ENCODE data around the gene KRTAP10-2.
"Not testable (repeated sequence)": the region's sequence is repeated elsewhere in the genome, so short reads cannot be mapped to it uniquely, and the experiment has no call there.

Gene KRTAP10-2

GRCh38 chr21:44514218-44514520, 37.1 kb downstream of the KRTAP10-2 start:
- DNase-seq (ENCODE audit: low read depth in 2 of 2) = no peak

- no peak for DNase-seq (ENCODE audit: low read depth in 2 of 2)
Observed at GRCh38 chr21:44513389-44514217, 37.7 kb downstream of the KRTAP10-2 start.

DNA sequence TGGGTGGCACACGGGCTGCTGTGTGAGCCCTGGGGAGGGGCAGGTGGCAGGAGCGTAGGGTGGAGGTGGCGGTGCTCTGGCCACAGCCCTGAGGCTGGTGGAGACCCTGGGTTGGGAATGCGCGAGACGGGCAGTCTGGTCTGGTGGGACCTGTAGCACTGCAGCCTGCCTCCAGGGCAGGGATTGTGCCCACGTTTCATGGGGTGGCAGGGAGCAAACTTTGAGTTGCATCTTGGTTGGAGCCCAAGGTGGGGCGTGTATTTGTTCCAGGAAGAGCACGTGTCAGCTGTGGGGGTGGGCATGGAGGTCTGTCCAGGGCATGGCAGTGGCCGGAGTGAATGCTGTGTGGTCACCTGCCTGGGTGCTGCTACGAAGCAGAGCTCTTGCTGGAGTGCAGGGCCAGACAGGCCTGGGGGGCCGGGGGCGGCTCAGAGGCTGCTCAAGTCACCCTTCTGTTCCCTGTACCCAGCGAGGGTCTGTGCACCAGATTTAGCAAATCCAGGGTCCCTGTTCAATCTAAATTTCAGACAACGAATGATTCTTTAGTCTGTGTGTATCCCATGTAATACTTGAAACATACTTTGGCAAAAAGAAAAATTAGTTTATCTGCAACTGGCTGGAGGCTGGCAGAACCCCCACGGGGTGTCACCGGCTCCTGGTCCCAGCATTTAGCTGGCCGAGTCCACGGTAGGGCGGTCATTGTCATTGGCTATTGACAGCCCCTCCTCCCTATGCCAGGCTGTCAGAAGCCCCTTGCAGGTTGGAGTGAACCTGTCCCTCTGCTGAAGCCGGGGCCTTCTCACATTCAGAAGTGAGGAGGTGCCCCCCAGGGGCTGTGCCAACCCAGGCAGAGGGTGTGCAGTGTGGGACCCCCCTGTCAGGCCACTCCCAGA, 38.6 kb downstream of the KRTAP10-2 start:
- no peak for DNase-seq (ENCODE audit: low read depth in 2 of 2)

GRCh38 chr21:44511938-44512275, 39.4 kb downstream of the KRTAP10-2 start:
- DNase-seq (ENCODE audit: low read depth in 2 of 2) = no peak

DNA sequence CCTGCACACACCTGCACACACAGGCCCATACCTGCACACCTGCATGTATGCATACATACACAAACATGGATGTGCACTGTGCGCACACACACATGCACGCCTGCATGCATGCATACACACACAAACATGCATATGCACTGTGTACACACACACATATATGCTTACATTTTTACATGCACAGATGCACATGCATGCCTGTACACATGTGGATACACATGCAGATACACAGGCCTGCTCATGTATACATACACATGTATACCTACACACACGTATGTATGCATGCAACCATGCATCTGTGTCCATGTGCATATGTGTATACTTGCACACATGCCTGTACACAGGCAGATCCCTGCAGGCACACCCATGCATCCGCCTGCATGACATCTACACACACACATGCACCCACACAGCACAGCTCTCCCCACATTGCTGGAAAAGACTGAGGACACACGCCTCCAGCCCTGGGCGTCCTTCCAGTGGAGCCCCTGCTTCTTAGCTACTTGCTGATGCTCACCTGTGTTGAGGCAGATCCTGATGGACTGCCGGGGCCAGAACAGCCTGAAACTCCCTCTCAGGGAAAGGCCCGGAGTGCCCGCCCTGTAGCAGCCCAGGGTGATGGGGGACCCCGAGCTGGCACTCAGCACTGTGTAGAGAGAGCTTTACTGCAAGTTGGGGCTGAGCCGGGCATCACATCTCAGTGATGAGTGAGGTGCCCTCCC, 39.9 kb downstream of the KRTAP10-2 start:
- no peak for DNase-seq (ENCODE audit: low read depth in 2 of 2)

- peak; percentile 62 to 66 for DNase-seq (ENCODE audit: low read depth in 2 of 2)
Observed at GRCh38 chr21:44510508-44511218, 40.6 kb downstream of the KRTAP10-2 start.

- no peak for DNase-seq (ENCODE audit: low read depth in 2 of 2)
Observed at GRCh38 chr21:44510109-44510507, 41.2 kb downstream of the KRTAP10-2 start.

DNA sequence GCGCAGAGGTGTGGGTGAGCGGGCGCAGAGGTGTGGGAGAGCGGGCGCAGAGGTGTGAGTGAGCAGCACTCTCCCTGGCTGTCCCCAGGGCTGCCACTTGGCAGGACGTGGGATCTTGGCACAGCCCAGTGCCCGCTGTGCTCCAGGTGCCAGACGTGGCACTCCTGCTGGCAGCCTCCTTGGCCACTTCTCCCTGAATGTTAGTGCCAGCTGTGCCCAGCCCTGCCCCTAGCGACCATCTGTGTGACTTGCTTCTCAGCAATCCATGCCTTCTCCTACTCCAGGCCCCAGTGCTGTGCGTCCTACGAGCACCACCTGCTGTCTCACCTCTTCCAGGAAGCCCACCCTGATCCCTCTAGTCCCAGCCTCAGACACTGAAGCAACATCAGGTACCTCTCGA, 41.8 kb downstream of the KRTAP10-2 start:
- DNase-seq (ENCODE audit: low read depth in 2 of 2) = no peak

DNA sequence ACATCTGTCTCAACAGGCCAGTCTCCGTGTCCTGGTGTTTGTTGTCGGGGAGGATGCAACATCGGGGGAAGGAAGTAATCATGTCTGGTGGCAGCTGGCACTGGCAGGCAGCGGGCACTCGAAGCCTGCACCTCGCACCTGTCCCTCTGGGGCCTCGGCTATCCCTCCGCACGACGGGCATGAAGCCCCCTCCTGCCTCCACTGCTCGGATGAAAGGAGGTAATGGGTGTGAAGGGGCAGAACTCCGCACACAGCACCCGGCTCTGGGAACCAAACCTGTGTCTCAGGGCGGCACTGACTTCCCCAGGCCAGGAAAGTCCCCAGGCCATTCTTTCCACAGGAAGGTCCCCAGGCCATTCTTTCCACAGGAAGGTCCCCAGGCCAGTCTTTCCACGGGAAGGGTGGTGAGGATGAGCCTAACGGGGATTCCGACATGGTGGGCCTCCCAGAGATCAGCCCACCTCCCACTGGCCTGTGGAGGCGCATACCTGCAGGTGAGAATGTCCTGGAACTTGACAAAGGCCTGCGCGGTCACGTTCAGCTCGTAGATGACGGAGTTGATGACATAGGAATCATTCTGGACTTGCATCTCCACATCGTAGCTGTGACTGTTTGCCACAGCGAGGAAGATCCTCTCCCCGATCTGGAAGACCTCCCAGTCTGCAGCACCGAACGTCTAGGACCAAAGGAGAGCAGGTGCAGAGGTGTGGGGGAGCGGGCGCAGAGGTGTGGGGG, 42.4 kb downstream of the KRTAP10-2 start:
- no peak for DNase-seq (ENCODE audit: low read depth in 2 of 2)

DNA sequence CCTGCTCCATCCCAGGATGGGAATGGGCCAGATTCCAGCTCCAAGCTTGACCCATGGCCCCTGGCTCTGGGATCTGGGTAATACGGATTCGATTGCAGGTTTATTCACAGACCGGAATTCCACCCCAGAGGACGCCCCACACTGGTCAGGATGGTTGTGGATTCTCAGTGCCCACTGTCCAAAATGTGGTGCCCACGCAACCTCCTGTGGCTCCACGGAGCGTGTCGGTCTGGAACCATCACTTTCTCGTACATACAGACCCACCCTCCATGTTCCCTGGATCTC, 42.9 kb downstream of the KRTAP10-2 start:
- DNase-seq (ENCODE audit: low read depth in 2 of 2) = no peak

DNA sequence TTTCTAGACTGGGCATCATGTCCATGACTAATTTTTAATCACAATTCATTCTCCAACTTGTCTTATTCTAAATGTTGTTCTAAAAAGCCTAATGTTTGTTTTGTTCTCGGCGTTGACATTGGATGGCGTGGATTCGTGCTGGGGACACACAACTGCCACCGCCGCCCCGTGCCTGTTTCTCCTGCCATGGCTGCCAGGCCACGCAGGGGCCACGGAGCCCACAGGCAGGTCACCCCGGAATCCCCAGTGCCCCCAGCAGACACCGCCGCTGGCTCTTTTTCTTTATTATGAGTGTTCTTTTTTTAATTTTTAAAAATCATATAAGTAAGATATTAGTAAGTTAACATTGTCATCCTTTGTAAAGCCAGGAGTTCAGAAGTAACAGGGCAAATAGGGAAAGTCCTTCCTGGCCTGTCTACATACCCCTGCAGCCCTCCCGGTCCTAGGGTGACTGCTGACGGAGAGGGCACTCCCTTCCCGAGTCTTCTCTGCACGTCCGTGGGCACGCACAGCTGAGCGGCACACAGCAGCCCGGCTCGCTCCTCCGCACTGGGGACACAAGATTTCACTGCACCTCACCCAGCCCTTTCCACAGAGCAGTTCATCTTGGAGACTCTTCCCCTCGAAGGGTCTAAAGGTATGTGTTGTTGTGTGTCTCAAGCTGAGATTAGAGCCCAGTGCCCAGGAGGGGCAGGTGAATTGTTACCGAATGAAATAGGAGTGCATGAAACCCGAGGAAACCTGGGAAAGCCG, 43.5 kb downstream of the KRTAP10-2 start:
- DNase-seq (ENCODE audit: low read depth in 2 of 2) = no peak

DNA sequence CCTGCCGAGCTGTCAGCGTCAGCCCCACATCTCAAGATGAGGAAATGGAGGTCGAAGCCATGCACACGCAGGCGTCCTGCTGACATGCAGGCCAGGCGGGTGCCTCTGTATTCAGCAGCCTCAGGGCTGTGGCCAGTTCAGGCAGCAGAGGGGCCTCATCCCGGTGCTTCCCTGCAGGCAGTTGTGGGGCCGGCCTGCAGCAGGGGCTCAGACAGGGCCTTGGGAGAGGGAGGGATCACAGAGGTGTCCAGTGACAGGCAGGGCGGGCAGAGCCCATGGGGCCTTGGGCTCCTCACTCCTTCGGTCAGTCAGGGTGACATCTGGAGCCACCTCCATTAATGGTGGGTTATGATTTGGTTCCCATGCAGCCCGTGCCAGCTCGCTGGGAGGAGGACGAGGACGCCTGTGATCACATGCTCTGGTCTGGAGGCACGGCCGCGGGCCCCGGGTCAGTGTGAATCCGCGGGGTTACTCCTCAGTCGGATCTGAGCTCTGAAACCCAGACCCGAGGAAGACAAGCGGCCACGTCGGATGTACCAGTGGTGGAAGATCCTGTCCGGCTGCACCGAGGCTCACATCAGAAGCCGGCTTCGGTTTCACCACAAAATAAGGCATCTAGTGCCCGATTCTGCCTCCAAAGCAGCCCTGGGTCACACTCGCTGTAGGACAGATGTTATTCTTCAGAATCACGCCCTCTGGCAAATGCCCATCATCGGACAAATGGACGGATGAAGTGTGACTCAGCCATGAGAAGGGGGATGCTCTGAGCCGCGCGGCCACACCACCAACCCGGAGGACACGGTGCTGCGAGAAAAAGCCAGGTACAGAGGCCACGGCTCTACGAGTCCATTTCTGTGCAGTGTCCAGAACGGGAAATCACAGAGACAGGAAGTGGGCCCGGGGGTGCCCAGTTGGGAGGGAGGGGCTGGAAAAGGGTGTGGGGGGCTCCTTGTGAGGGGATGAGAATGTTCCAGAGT, 44.7 kb downstream of the KRTAP10-2 start:
- DNase-seq (ENCODE audit: low read depth in 2 of 2) = no peak

- no peak for DNase-seq (ENCODE audit: low read depth in 2 of 2)
Observed at GRCh38 chr21:44505673-44506278, 45.5 kb downstream of the KRTAP10-2 start.

DNA sequence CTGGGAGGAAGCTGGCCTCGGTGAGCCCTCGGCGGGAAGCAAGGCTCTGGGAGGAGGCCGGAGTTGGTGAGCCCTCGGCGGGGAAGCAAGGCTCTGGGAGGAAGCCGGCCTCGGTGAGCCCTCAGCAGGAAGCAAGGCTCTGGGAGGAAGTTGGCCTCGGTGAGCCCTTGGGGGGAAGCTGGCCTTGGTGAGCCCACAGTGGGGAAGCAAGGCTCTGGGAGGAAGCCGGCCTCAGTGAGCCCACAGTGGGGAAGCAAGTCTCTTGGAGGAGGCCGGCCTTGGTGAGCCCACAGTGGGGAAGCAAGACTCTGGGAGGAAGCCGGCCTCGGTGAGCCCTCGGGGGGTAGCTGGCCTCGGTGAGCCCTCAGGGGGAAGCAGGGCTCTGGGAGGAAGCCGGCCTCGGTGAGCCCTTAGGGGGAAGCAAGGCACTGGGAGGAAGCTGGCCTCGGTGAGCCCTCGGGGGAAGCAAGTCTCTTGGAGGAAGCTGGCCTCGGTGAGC, 47.4 kb downstream of the KRTAP10-2 start:
- no peak for DNase-seq (ENCODE audit: low read depth in 2 of 2)

- not testable (repeated sequence) for DNase-seq (ENCODE audit: low read depth in 2 of 2)
Observed at GRCh38 chr21:44503006-44503889, 48.1 kb downstream of the KRTAP10-2 start.

- DNase-seq (ENCODE audit: low read depth in 2 of 2) = no peak
Observed at GRCh38 chr21:44502171-44502958, 48.9 kb downstream of the KRTAP10-2 start.

All from stimulated activated CD8-positive, alpha-beta memory T cell treated with anti-CD3 and anti-CD28 coated beads, Interleukin-2, amount 100 ng/mL, for 48 hours (primary cell).